Measurements from ENCODE around the gene MYG1. TPM values are rescaled to one million over a fixed set of nuclear protein-coding genes. Genes with fewer than 3 reads are reported as not detected.

Gene MYG1
- total RNA-seq, 4 donors from 2014 or later: 43.4 to 51.0 (median 46.0) TPM

DNA sequence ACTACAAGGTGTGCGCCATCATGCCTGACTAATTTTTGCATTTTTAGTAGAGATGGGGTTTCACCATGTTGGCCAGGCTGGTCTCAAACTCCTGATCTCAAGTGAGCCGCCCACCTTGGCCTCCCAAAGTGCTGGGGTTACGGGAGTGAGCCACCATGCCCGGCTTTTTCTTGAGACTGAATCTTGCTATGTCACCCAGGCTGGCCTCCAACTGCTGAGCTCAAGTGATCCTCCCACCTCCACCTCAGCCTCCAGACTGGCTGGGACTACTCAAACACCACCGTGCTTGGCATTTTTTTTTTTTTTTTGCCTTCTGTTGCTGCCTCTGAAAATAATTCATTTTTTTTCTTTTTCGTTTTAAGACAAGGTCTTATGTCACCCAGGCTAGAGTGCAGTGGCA, 39.6 kb upstream of the MYG1 start:
- TF ChIP-seq, protein P1, sequence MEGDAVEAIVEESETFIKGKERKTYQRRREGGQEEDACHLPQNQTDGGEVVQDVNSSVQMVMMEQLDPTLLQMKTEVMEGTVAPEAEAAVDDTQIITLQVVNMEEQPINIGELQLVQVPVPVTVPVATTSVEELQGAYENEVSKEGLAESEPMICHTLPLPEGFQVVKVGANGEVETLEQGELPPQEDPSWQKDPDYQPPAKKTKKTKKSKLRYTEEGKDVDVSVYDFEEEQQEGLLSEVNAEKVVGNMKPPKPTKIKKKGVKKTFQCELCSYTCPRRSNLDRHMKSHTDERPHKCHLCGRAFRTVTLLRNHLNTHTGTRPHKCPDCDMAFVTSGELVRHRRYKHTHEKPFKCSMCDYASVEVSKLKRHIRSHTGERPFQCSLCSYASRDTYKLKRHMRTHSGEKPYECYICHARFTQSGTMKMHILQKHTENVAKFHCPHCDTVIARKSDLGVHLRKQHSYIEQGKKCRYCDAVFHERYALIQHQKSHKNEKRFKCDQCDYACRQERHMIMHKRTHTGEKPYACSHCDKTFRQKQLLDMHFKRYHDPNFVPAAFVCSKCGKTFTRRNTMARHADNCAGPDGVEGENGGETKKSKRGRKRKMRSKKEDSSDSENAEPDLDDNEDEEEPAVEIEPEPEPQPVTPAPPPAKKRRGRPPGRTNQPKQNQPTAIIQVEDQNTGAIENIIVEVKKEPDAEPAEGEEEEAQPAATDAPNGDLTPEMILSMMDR (IDR thresholded peaks at IDR 0.05 in 4 of 5, conservative IDR thresholded peaks at IDR 0.05 in 1 of 5): no peak
- TF ChIP-seq POLR2A (IDR thresholded peaks at IDR 0.05): no peak
- Histone ChIP-seq H3K27me3 (no peaks in the 10 kb centered on the region), H3K4me1 (no peaks in the 10 kb centered on the region), H3K36me3 (no peaks in the 10 kb centered on the region), H3K4me3 (no peak overlapping the region), H3K27ac (no peak overlapping the region), H3K9me3 (no peaks in the 10 kb centered on the region)
- ATAC-seq (no peak), DNase-seq (no peak)
- intact Hi-C loops (cut with DNase I; ENCODE audit: low total_unique reads) (no loop called here), in situ Hi-C loops (cut with MboI; ENCODE audit: low sequenced_read_pairs in 4 of 4) (no loop called here)

DNA sequence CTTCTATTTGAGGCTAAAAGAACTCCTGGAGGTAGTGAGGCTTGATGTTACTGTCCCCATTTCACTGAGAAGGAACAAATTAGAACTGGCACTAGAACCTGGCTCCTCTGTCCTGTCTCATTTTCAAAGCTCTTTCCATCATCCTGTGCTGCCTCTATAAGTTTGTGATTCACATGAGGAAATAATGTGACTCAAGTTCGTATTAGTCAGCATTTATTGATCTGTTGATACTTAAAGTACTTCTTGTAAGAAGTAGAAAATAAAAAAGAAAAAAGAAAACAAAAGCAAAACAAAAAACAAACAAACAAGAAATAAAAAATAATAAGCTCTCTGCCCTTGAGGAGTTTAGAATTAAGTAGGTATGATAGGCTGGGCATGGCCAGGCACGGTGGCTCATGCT, 33.7 kb upstream of the MYG1 start:
- no peak overlapping the region for H3K4me3 ChIP-seq
- H3K27me3 ChIP-seq: no peaks in the 10 kb centered on the region
- TF ChIP-seq, protein P1 (IDR thresholded peaks at IDR 0.05 in 4 of 5, conservative IDR thresholded peaks at IDR 0.05 in 1 of 5): no peak
- no peak for TF ChIP-seq POLR2A (IDR thresholded peaks at IDR 0.05)
- H3K9me3 ChIP-seq: no peaks in the 10 kb centered on the region
- H3K27ac ChIP-seq: no peak overlapping the region
- no peak for DNase-seq
- peaks cover 6 to 7% of the 10 kb centered on the region in 2 donors for H3K4me1 ChIP-seq
- H3K36me3 ChIP-seq: no peaks in the 10 kb centered on the region
- in situ Hi-C loops (cut with MboI; ENCODE audit: low sequenced_read_pairs in 4 of 4): no loop called here
- no peak for ATAC-seq
- intact Hi-C loops (cut with DNase I; ENCODE audit: low total_unique reads): no loop called here

DNA sequence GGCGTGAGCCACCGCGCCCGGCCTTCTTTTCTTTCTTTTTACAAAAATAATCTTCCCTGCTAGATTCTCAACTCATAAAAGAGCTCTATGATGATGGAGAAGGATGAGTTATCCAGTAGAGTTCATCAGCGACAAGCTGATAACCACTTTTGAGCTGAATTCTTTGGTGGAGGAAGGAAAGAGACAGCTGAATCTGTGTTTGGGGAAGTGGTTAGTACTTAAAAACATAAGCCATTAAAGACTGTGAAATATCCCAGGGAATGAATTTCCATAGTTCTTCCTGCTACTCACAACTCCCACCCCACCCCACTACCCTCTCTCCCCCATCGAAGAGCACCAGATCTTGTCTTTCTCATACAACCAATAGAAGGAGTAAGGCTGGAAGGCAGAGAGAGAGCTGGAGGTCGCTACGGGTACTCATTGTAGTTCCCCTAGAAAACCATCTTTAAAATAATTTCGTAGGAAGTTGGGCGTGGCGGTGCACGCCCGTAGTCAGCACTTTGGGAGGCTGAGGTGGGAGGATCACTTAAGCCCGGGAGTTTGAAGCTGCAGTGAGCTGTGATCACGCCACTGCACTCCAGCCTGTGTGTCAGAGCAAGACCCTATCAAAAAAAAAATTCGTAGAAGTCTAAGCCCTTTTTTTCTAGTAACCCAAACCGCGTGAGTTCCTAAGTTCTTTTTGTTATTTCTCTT, 32.0 kb upstream of the MYG1 start:
- DNase-seq (no peak), ATAC-seq (peak; percentile 47 to 57)
- Histone ChIP-seq H3K4me1 (peaks cover 6 to 7% of the 10 kb centered on the region in 2 donors), H3K27me3 (no peaks in the 10 kb centered on the region), H3K9me3 (no peaks in the 10 kb centered on the region), H3K27ac (peak overlapping the region in 3 of 4 donors; percentile 61 to 68 (median 64)), H3K36me3 (no peaks in the 10 kb centered on the region), H3K4me3 (peak overlapping the region; percentile 64 to 77 (median 72))
- in situ Hi-C loops (cut with MboI; ENCODE audit: low sequenced_read_pairs in 4 of 4) (no loop called here), intact Hi-C loops (cut with DNase I; ENCODE audit: low total_unique reads) (no loop called here)
- TF ChIP-seq, protein P1 (IDR thresholded peaks at IDR 0.05 in 4 of 5, conservative IDR thresholded peaks at IDR 0.05 in 1 of 5): no peak
- no peak for TF ChIP-seq POLR2A (IDR thresholded peaks at IDR 0.05)

DNA sequence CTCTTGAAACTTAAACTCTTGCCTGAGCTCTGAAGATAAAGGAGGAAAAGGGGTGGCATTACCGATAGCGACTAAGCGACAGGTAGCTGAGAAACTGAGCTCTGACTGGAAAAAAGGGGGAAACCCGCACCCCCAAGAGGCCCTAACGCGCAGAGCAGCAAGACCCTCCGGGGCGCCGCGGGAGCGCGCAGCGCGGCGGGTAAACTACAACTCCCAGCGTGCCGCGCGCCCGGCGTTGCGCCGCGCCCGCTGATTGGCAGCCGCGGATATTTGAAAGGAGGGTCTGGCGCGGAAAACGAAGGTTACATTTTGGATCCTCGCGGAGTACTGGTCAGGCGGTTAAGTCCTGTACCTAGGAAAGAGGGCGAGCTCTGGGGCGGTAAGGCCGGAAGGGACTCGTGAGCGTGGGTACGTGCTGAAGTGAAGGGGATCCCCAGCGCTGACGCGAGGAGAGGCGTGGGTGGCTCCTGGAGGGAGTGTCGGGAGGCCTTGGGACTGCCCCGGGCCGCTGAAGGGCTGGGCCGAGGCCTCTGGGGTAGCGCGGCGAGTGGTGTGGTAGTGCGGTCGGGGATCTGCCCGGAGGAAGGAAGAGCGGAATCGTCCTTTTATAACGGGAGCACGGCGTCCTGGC, 31.4 kb upstream of the MYG1 start, which contains the start of gene ESPL1:
TSS of gene ESPL1 (plus strand) at position 301 of the 631 bp plus-strand sequence. CDS start 468 bp downstream, outside the sequence.
- H3K27ac ChIP-seq: peak within 1 kb of the TSS in 3 of 4 donors; percentile 61 to 68 (median 64)
- peak within 1 kb of the TSS; percentile 64 to 77 (median 72) for H3K4me3 ChIP-seq
- ATAC-seq: peak; percentile 84 to 88
- no peak for TF ChIP-seq POLR2A (IDR thresholded peaks at IDR 0.05)
- TF ChIP-seq, protein P1 (IDR thresholded peaks at IDR 0.05 in 4 of 5, conservative IDR thresholded peaks at IDR 0.05 in 1 of 5): peak in 3 of 5 experiments; percentile 21 to 41 (median 36)
- H3K36me3 ChIP-seq: no peaks in the 10 kb centered on the region
- DNase-seq: peak; percentile 16 to 47
- no peaks in the 10 kb centered on the region for H3K27me3 ChIP-seq
- in situ Hi-C loops (cut with MboI; ENCODE audit: low sequenced_read_pairs in 4 of 4): no loop called here
- peaks cover 6 to 7% of the 10 kb centered on the region in 2 donors for H3K4me1 ChIP-seq
- no peaks in the 10 kb centered on the region for H3K9me3 ChIP-seq
- intact Hi-C loops (cut with DNase I; ENCODE audit: low total_unique reads): loop anchor here (1.0 kb wide), 2 partner anchors 16 to 55 kb away; a partner anchor contains a TSS

Data from gastrocnemius medialis (tissue), 4 donors.